HG03159 (cell line): ENCODE results near the gene SEL1L2.

Source experiments
- ATAC-seq: cut with Tn5 transposase; IDR thresholded peaks from one replicate; pipeline ENCODE4 v1.9.1; 2021; ENCODE audit warnings: mild to moderate bottlenecking, moderate library complexity; ENCODE audit not compliant: unreplicated experiment

The SEL1L2 gene

GRCh38 chr20:13819885-13820645 lies 170.3 kb downstream of the SEL1L2 start:
- ATAC-seq, result peak; percentile 90

- ATAC-seq, result no peak
Measured at GRCh38 chr20:13817342-13817741, 173.1 kb downstream of the SEL1L2 start.

GRCh38 chr20:13816757-13817156 lies 173.7 kb downstream of the SEL1L2 start:
- ATAC-seq, result no peak

GRCh38 chr20:13814672-13815071 lies 175.7 kb downstream of the SEL1L2 start:
- no peak for ATAC-seq

- no peak for ATAC-seq
Measured at GRCh38 chr20:13813910-13814309, 176.5 kb downstream of the SEL1L2 start.

- ATAC-seq, result no peak
Measured at GRCh38 chr20:13810446-13810845, 180.0 kb downstream of the SEL1L2 start.

GRCh38 chr20:13809855-13810254 lies 180.6 kb downstream of the SEL1L2 start:
- no peak for ATAC-seq

GRCh38 chr20:13809373-13809772 lies 181.0 kb downstream of the SEL1L2 start:
- ATAC-seq, result no peak

GRCh38 chr20:13800728-13801134 lies 189.7 kb downstream of the SEL1L2 start:
- no peak for ATAC-seq

GRCh38 chr20:13799974-13800373 lies 190.4 kb downstream of the SEL1L2 start:
- no peak for ATAC-seq
